HL-60 (cell line): Measurements from ENCODE around the gene NCOR2.

Experiments
- DNase-seq, 2 experiments: peaks; one replicate each; pipeline ENCODE4 v3.0.0-alpha.2; 2010 to 2020; ENCODE audit warnings: low read depth in 1 of 2, low spot score in 1 of 2
- H3K27ac ChIP-seq: fragments of 250-450 bp; sonication (Bioruptor Pico); replicated peaks from 2 replicates; pipeline ENCODE4 v1.5.1; 2020; ENCODE audit warnings: mild to moderate bottlenecking, moderate library complexity
- H3K27me3 ChIP-seq: fragments of 250-450 bp; sonication (Bioruptor Pico); 2 replicates; pipeline ENCODE4 v1.5.1; 2021; ENCODE audit warnings: mild to moderate bottlenecking, moderate library complexity; ENCODE audit not compliant: insufficient read depth, poor library complexity, severe bottlenecking
- H3K4me3 ChIP-seq: replicated peaks from 2 replicates; pipeline ENCODE4 v1.5.1; 2011; ENCODE audit warnings: mild to moderate bottlenecking, control low read depth, low read length; ENCODE audit not compliant: insufficient read depth
- GABPA ChIP-seq: IDR thresholded peaks from 2 replicates; pipeline ENCODE4 v1.6.1; 2012; ENCODE audit warnings: low read depth
- POLR2AphosphoS5 ChIP-seq: IDR thresholded peaks from 2 replicates; pipeline ENCODE4 v1.6.1; 2012; ENCODE audit warnings: low read depth
- SPI1 ChIP-seq: IDR thresholded peaks from 2 replicates; pipeline ENCODE4 v1.6.1; 2012; ENCODE audit warnings: low read depth, mild to moderate bottlenecking, borderline replicate concordance
- TF ChIP-seq, protein P1 (sequence below): IDR thresholded peaks from one replicate; pipeline ENCODE4 v1.5.1; 2011; ENCODE audit warnings: low read length, control low read depth, inconsistent platforms; ENCODE audit not compliant: insufficient read depth
- TF ChIP-seq, protein P2 (sequence below): IDR thresholded peaks from 2 replicates; pipeline ENCODE4 v1.6.1; 2012; ENCODE audit warnings: low read depth; ENCODE audit not compliant: insufficient replicate concordance

NCOR2 gene

DNA sequence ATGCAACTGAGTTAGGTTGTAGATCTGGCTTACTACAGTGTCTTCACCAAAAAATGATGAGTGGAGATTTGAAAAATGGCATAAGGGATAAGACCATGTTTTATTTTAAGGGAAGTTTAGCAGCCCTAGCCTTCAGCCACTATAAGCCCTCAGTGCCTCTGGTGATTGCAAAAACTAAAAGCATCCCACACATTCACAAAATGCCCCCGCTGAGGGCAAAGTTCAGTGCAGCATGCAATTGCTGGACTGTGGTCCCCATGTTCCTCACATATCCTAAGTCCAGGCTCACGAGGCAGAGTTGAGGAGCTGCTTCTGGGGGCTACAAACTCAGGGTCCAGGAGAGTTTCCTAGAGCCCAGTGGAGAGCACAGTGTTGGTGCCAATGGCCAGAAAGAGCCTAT, 29.6 kb upstream of the NCOR2 start:
- DNase-seq, result no peak
- Histone ChIP-seq H3K27me3 (no peaks in the 10 kb centered on the region), H3K27ac (no peak overlapping the region), H3K4me3 (no peak overlapping the region)
- no peak for TF ChIP-seq SPI1
- TF ChIP-seq, protein P1, sequence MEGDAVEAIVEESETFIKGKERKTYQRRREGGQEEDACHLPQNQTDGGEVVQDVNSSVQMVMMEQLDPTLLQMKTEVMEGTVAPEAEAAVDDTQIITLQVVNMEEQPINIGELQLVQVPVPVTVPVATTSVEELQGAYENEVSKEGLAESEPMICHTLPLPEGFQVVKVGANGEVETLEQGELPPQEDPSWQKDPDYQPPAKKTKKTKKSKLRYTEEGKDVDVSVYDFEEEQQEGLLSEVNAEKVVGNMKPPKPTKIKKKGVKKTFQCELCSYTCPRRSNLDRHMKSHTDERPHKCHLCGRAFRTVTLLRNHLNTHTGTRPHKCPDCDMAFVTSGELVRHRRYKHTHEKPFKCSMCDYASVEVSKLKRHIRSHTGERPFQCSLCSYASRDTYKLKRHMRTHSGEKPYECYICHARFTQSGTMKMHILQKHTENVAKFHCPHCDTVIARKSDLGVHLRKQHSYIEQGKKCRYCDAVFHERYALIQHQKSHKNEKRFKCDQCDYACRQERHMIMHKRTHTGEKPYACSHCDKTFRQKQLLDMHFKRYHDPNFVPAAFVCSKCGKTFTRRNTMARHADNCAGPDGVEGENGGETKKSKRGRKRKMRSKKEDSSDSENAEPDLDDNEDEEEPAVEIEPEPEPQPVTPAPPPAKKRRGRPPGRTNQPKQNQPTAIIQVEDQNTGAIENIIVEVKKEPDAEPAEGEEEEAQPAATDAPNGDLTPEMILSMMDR, result no peak

DNA sequence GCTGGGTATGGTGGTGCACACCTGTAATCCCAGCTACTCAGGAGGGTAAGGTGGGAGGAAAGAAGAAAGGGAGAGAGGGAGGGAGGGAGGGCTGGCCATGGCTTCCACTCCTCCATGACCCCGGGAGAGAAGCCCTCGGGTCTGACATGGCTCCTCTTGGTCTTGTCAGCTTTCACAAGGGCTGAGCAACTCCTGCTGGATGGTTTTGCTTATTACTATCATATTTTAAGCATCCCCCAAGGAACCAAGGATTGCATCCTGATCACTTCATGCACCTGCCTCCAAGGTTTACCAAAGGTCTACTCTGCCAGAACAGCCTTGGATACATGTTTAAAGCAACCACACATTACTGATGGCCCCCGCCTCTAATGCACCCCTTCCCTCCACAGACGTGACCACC, 28.0 kb upstream of the NCOR2 start:
- TF ChIP-seq SPI1, result no peak
- TF ChIP-seq, protein P2, sequence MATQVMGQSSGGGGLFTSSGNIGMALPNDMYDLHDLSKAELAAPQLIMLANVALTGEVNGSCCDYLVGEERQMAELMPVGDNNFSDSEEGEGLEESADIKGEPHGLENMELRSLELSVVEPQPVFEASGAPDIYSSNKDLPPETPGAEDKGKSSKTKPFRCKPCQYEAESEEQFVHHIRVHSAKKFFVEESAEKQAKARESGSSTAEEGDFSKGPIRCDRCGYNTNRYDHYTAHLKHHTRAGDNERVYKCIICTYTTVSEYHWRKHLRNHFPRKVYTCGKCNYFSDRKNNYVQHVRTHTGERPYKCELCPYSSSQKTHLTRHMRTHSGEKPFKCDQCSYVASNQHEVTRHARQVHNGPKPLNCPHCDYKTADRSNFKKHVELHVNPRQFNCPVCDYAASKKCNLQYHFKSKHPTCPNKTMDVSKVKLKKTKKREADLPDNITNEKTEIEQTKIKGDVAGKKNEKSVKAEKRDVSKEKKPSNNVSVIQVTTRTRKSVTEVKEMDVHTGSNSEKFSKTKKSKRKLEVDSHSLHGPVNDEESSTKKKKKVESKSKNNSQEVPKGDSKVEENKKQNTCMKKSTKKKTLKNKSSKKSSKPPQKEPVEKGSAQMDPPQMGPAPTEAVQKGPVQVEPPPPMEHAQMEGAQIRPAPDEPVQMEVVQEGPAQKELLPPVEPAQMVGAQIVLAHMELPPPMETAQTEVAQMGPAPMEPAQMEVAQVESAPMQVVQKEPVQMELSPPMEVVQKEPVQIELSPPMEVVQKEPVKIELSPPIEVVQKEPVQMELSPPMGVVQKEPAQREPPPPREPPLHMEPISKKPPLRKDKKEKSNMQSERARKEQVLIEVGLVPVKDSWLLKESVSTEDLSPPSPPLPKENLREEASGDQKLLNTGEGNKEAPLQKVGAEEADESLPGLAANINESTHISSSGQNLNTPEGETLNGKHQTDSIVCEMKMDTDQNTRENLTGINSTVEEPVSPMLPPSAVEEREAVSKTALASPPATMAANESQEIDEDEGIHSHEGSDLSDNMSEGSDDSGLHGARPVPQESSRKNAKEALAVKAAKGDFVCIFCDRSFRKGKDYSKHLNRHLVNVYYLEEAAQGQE, result no peak
- no peak overlapping the region for H3K4me3 ChIP-seq
- no peak for DNase-seq
- no peak overlapping the region for H3K27ac ChIP-seq
- no peaks in the 10 kb centered on the region for H3K27me3 ChIP-seq

DNA sequence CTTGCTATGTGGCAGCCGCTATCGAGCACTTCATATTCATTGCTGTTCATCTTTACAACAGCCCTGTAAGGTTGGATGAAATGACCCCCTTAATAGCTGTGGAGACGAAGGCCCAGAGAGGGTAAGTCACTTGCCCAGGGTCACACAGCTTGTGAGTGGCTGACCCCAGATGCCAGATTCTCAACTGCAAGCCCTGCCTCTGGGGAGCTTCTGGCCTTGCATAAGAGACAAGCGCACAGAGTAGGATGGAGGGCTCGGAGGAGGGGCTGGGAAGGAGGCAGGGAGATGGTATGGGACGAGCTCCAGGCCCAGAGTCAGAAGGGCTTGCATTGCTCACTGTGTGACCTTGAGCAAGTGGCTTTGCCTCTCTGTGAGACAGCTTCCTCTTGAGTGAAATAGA, 27.4 kb upstream of the NCOR2 start:
- no peak for DNase-seq

DNA sequence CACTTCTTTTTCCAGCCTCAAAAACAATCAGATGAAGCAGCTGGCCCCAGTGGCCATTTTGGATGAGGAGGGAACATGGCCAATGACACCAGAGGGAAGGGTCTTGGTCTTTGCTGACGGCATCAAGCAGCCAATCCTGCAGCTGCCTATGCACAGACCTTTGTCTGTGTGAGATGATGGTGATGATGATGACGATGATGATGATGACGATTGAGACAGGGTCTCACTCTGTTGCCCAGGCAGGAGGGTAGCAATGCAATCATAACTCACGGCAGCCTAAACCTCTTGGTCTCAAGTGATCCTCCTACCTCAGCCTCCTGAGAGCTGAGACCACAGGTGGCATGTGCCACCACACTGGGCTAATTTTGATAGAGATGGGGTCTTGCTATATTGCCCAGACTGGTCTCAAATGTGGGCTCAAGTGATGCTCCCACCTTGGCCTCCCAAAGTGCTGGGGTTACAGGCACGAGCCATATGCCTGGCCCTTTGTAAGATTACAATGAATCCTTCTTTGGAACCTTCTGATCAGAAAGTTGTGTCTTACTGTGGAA, 26.5 kb upstream of the NCOR2 start:
- no peak overlapping the region for H3K27ac ChIP-seq
- DNase-seq, result no peak
- H3K27me3 ChIP-seq, result no peaks in the 10 kb centered on the region
- H3K4me3 ChIP-seq, result no peak overlapping the region
- no peak for TF ChIP-seq GABPA
- TF ChIP-seq, protein P2, result no peak
- no peak for TF ChIP-seq SPI1
- TF ChIP-seq, protein P1, result no peak
- TF ChIP-seq POLR2AphosphoS5, result no peak

More for the DNA sequence above, 27.4 kb upstream of the NCOR2 start:
- no peak overlapping the region for H3K4me3 ChIP-seq
- H3K27me3 ChIP-seq, result no peaks in the 10 kb centered on the region
- no peak overlapping the region for H3K27ac ChIP-seq
- TF ChIP-seq SPI1 (no peak), GABPA (no peak), POLR2AphosphoS5 (no peak)
- TF ChIP-seq, protein P1, result no peak
- TF ChIP-seq, protein P2, result no peak
